Suprapubic skin (tissue), 3 donors: Measurements from ENCODE around the gene TMEM132D.

Experiments used
- CTCF ChIP-seq, 2 donors: fragments of 200-600 bp in 1 of 2; fragments of 450-650 bp in 1 of 2; sonication (generic) in 1 of 2; IDR thresholded peaks; one replicate each; pipeline ENCODE4 v1.5.1; 2016 to 2019; ENCODE audit warnings: antibody characterized with exemption in 2 of 2, mild to moderate bottlenecking in 1 of 2, moderate library complexity in 1 of 2
- POLR2A ChIP-seq, 2 donors: fragments of 450-650 bp; IDR thresholded peaks; one replicate each; pipeline ENCODE4 v1.6.1; 2017; ENCODE audit warnings: antibody characterized with exemption in 2 of 2, mild to moderate bottlenecking in 2 of 2, moderate library complexity in 2 of 2

GRCh38 chr12:129779989-129780388, 123.8 kb downstream of the TMEM132D start:
- no peak for TF ChIP-seq POLR2A (IDR thresholded peaks at IDR 0.05)
- no peak for TF ChIP-seq CTCF (IDR thresholded peaks at IDR 0.05)
